Measurements from ENCODE around the gene INF2.

INF2 gene

GRCh38 chr14:104755621-104756020 lies 66.2 kb downstream of the INF2 start:
- DNase-seq, result no peak

GRCh38 chr14:104756477-104757237 lies 67.2 kb downstream of the INF2 start:
- DNase-seq, result no peak

- DNase-seq, result no peak
Measured at GRCh38 chr14:104757238-104757585, 67.8 kb downstream of the INF2 start.

DNA sequence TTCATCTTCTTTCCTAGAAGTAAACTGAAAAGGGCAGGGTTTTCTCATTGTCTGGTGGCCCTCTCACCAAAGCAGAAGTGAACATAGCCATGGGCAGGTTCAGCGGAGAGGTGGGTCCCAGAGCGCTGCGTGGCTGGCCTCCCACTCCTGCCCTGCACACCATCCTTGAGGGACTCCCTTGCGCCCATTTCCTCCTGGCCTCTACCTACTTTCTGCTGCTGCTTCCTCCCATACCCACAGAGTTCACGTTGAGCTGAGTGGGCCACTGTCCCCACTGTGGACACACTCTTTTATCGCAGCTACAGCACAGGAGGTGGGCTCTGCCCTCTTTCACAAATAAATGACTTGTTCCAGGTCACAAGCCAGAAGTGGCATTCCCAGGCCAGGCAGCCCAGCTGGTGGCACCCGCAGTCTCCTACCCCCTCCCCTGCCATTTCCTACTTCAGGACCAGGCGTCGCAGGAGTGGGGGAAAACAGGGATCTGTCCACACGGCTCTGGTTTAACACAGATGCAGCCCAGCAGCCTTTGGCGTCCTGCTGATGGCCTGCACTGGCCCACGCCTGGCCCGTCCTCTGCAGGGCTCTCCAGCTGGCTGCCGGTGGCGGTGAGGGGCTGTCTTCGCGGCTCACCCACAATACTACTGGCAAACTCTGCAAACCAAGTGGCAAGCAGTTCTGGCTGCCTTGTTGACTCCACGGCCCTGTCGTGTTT lies 68.4 kb downstream of the INF2 start:
- DNase-seq, result no peak

GRCh38 chr14:104758981-104759969 lies 69.9 kb downstream of the INF2 start:
- no peak for DNase-seq

GRCh38 chr14:104765517-104765916 lies 76.1 kb downstream of the INF2 start:
- DNase-seq, result no peak

- no peak for DNase-seq
Measured at GRCh38 chr14:104766256-104766862, 76.9 kb downstream of the INF2 start.

DNA sequence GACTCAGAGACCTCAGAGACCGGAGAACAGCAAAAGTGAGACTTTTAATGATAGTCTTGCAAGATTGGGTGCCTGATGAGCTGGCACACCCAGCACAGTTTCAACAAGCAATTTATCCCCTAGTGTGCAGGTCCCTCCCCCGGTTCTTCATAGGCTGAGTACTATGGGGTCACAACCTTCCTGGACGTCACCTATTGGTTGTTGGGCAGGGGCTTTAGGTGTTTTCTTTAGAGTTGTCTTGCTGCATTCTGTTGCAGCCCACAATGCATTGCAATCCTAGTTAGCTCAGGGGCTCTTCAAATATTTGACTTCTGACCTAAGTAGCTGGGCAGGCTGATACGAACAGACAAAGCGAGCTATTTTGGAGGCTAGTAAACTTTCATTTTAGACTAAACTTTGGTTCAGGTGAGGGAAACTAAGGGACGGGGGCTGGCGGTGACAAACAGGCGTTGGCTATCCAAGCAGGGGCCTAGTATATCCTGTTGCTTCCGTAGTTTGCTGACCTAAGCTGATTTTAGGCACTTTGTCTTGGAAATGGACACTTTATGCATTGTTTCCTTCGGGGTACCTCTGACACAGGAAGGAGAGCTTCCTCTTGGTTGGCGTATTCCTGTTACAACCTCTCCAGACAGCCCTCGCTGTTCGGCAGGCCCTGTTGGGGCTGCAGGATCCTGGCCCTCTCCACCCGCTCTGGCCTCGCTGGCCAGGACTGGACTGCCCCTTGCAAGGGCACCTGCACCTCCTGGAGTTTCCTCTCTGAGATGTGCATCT lies 77.6 kb downstream of the INF2 start:
- no peak for DNase-seq

GRCh38 chr14:104767634-104767918 lies 78.2 kb downstream of the INF2 start:
- DNase-seq, result no peak

- peak; percentile 57 for DNase-seq
Measured at GRCh38 chr14:104768437-104769323, 79.3 kb downstream of the INF2 start.

- DNase-seq, result no peak
Measured at GRCh38 chr14:104769324-104770071, 80.1 kb downstream of the INF2 start.

GRCh38 chr14:104770072-104770579 lies 80.7 kb downstream of the INF2 start:
- no peak for DNase-seq

DNA sequence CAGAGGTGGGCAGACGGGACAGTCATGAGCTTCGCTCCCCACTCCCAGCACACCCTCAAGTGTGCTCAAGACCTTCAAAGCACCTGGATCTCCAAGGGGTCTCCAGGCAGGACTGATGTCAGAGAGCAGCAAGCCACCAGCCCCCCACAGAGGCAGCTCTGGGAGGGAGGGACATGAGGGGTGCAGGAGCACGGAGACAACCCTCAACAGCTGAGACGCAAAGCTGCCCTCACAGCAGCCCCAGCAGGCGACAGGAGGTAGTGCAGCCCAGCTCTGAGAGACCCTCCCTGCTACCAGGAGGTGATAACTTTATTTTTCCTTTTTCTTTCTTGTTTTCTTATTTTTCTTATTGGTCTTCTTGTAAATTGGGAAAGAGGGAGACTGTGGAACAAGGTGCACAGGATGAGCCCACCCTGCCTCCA lies 81.4 kb downstream of the INF2 start:
- DNase-seq, result no peak

GRCh38 chr14:104771374-104771773 lies 82.0 kb downstream of the INF2 start:
- no peak for DNase-seq

All from NCI-H510A (cell line).